Measurements from ENCODE around the gene PLA2G10.

- TF ChIP-seq CTCF (conservative IDR thresholded peaks at IDR 0.05 in 1 of 2, IDR thresholded peaks at IDR 0.05 in 1 of 2; ENCODE audit: low read depth in 1 of 2, low read length in 2 of 2) (no peak), EZH2 (IDR thresholded peaks at IDR 0.05; ENCODE audit: low read length, missing control alignments) (no peak)
Measured at GRCh38 chr16:14628806-14629611, 65.1 kb downstream of the PLA2G10 start.

All from fibroblast of lung (primary cell).